CD4-positive, alpha-beta T cell treated with Interleukin-17A for 1 hour (primary cell): ENCODE measurements around the gene CIPC.

ENCODE experiments used
- DNase-seq: peaks from one replicate; pipeline ENCODE4 v3.0.0-alpha.2; 2020

Gene CIPC

DNA sequence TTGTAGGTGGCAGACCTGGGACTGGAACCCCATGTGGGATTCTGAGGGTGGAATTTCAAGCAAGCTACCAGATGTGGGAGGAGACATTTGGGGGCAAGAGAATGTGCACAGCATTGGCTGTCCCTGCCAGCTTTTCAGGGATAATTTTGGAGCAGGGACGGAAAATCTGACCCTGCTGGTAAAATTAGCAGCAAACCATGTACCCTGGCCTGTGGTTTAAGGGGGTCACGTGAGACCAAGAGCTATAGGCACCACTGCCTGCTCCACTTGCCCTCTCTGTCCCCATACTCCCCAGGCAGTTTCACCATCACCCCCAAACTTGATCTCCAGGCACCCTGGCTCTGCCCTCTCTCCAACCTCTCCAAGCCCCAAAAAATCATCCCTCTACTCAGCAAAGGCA lies 57.0 kb downstream of the CIPC start:
- no peak for DNase-seq

DNA sequence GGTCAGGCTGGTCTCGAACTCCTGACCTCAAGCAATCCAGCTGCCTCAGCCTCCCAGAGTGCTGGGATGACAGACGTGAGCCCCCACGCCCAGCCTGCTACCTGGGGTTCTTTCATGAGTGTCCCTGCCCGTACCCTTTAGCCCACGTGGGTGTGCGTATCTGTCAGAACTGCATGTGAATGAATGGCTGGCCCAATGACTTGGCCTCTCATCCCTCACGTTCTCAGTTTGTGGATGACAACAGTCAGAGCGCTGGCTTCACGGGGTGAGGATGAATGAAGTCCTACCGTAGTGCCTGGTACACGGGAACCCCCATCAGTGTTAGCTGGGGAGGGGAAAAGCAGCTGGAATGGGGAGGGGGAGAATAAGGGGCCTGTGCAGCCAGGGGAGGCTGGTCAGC lies 59.7 kb downstream of the CIPC start:
- no peak for DNase-seq

DNA sequence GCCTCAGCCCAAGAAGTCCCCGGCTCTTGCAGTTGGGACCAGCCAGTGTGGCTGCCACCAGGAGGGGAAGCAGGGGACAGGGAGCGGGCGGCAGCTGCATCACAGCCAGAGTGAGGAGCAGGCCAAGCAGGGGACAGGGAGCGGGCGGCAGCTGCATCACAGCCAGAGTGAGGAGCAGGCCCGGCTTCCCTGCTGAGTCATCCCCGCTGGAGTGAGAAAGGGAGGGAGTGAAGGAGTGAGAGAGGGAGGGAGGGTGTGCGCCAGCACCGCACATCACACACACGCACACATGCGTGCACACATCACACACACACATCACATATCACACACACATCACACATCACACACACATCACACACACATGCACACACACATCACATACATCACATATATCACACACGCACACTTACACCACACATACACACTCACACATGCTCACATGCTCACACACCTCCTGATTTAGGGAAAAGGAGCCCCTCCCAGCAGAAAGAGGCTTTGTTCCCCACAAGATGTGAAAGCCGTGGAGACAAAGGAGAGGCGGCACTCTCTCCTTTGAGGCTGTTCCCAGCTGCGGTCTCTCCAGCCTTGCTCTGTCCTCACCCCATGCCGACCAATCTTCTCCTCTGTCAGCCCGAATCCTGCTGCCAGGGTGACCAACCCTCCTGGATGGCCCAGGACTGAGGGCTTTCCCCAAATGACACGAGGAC lies 60.3 kb downstream of the CIPC start:
- DNase-seq: no peak

DNA sequence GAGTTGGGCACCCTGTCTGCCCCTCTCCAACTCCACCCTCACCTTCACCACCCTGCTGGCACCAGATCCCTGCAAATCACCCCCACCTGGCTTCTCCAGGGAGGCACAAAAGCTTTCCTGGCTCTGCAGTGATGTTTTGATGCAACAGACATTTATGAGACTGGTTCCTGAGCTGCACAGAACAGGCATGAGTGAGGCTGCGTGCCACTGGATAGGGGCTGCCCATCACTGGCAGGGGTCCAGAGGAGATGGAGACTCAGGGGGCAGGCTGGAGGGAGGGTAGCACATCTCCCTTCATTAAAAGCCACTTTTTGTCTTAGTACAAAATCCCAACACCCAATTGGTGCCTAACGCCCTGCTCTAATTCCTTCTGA lies 60.8 kb downstream of the CIPC start:
- DNase-seq: no peak

DNA sequence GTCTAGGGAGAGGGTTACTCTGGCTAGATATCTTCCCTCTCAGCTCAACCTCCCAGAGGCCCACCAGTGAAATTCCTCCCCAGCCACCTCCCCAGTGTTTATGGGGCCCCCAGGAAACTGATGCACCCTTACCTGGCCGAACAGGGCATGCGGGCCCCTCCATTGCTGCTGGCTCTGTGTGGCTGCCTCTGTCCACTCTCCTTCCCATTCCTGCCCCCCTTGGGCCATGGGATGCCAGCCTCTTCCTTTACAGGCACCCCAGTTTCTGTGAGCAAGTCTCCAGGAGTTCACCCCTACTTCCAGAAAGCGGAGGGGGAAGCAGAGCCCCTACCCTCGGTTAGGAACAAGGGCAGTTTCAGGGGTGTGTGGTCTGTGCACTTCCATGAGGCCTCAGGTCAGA lies 63.0 kb downstream of the CIPC start:
- no peak for DNase-seq
